GM21447 (cell line): ENCODE data around the gene CCDC33.
"Not testable (repeated sequence)": the region's sequence is repeated elsewhere in the genome, so short reads cannot be mapped to it uniquely, and the experiment has no call there.

ENCODE experiments used
- ATAC-seq: cut with Tn5 transposase; IDR thresholded peaks from one replicate; pipeline ENCODE4 v1.9.1; 2021; ENCODE audit not compliant: unreplicated experiment

CCDC33 gene

DNA sequence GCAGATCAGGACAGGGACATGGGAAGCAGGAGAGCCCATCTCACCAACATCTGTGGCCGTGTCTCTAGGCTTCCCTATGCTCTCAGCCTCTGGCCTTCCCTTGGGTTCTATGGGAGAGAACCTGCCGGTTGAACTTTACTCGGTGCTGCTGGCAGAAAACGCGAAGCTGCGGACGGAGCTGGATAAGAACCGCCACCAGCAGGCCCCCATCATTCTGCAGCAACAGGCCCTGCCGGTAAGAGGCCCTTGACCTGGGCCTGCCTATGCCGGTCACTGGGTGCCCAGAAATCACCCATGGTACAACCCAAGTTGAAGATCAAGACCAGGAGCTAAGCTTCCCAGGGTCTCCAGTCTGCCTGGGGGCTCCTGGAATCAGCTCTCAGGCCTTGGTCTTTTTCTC, 96.5 kb downstream of the CCDC33 start:
- no peak for ATAC-seq

DNA sequence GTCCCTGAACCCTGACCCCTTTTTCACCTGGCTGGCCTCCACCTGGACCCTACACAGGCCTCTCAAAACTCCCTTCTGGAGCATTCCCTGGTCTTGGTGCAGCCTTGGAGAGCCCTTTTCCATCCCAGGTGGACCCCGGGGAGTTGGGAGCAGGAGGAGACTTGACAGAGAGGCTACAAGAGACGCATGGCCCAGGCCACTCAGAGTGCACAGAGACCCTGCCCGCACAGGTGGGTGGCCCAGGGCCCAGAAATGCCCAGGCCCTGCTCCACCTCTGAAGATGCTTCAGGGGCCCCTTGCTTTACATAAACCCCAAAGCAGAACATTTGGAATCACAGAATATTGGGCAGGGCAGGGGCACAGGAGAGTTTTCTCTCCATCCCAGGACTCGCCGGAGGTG, 97.0 kb downstream of the CCDC33 start:
- no peak for ATAC-seq

DNA sequence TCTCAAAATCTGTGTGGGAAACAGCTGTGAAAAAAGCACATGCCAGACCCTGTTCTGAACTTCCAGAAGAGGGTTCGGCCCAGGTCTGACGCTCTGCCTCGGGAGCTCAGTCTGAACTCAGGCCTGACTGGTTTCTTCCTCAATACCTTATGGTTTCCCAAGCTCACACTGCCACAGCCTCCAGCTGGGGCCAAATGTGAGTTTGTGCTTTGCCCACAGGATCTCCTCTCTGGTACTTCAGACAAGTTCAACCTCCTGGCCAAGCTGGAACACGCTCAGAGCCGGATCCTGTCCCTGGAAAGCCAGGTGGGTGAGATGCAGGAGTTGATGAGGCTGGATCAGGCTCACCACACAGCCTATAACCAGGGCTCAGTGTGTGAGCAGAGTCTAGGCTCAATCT, 97.5 kb downstream of the CCDC33 start:
- no peak for ATAC-seq

DNA sequence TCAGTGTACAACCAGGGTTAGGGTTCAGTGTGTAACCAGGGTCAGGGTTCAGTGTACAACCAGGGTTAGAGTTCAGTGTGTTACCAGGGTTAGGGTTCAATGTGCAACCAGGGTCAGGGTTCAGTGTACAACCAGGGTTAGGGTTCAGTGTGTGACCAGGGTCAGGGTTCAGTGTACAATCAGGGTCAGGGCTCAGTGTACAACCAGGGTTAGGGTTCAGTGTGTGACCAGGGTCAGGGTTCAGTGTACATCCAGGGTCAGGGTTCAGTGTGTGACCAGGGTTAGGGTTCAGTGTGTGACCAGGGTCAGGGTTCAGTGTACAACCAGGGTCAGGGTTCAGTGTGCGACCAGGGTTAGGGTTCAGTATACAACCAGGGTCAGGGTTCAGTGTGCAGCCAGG, 98.0 kb downstream of the CCDC33 start:
- no peak for ATAC-seq

DNA sequence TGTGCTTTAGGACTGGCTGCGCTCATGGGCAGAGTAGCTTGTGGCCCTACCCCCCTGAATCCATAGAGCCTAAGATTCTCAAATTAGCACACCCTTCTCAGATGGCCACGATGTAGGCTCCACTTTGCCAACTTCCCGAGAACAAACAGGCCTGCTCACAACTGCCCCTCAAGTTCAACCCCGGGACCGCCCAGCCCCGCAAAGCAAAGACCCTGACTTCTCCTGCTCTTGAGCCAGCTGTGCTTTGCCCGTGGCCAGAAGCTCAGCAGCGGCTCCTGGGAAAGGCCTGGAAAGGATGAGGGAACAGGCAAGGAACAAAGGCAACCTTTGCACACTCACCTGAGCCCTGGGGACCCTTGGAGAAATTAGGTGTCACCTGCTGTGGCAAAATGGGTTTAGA, 99.3 kb downstream of the CCDC33 start:
- ATAC-seq = no peak

DNA sequence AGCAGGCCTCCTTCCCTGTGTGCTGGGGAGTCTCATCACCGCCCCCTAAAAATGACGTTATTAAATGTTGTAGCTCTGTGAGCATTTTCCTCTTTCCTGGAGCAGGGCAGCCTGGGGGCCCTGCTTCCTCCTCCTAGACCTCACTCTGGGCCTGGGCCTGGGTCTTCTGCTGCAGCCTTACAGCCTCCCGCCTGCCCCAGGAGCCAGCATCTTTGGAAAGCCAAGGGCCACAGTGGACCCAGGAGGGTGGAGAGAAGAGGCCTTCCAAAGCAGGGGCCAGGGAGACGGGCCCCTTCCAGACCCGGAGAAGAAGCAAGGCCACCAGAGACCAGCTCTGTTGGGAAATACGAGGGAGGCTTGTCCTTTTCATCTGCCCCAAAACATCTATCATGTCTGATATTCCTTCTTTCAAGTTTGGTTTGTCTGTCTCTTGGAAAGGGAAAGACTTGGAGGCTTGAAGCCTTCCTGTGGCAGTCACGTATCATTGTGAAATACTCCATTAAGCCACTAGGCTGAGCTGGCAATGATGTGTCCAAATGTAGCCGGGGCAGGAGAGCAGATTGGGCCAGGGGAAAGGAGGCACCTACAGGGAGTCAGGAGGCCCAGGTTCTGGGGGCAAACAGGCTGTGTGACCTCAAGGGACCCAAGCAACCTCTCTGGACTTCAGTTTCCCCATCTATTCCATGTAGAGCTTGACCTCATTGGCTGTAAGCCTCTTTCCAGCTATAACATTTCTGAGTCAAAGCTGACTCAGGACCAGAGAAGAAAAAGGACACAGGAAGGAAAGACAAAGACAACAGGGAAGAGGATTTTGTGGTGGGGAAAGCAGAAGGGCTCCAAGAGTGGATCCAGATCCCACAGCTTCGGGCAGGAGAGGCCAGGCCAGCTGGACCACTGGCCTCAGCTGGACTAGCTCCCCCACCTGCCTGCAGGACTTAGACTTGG, 100.2 kb downstream of the CCDC33 start:
- no peak for ATAC-seq

DNA sequence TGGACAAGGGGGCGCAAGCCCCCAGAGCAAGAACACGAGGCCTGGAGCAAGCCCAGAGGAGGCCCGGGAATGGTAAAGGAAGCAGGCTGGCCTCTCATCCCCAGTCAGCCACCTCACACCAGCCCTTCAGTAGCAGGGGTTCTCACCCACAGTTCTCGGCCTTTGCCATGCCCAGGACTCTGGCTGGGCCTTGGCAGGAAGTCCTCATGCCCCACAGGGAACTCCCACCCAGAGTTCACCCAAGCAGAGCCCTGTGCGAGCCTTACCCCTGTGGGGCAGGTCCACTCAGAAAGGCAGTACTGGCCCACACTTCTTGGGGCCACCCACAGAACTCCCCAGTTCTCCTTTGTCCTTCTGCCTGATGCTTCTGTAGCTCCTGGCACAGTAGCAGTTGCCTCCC, 101.0 kb downstream of the CCDC33 start:
- no peak for ATAC-seq

DNA sequence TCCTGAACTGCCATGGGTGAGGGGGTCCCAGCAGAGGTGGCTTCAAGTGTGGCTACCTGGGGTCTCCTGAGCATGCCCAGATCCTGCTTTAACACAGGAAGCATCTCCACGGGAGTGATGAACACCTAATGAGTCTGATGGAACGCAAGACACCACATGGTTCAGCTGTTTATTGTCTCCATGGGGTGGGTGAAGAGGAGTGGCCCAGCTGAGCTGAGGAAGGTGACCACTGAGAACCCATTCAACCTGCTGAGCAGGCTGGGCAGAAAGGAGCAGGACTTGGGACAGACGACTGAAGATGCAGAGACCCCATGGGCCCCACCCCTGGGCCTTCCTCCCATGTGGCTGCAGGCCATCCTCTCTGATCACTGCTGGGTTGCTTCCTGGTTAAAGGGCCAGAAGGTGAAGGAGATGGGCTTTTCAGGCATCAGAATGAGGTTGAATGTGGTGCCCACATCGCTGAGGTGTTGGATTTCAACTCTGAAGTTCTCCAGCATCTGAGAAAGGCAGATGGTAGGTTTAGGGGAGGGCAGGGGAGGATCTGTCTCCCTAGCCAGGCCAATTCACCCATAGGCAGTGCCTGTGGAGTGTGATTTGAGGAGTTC, 101.6 kb downstream of the CCDC33 start:
- ATAC-seq = no peak

DNA sequence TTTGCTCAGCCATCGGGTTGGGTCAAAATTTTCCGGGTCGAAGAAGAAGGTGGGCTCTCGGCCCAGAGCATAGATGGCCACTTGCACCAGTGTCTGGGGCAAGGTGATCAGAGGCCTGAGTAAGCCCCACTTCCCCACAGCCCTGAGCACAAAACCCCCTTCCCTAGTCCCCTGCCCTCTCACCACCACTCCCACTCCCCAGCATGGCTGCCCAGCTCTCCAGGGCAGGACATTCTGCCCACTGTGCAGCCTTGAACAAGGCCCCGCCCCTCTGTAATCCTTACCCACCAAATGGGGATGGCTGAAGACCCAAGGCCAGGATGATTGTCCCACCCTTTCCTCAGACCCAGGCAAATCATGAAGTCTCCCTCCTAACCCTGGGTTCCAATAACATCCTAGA, 102.5 kb downstream of the CCDC33 start:
- no peak for ATAC-seq

DNA sequence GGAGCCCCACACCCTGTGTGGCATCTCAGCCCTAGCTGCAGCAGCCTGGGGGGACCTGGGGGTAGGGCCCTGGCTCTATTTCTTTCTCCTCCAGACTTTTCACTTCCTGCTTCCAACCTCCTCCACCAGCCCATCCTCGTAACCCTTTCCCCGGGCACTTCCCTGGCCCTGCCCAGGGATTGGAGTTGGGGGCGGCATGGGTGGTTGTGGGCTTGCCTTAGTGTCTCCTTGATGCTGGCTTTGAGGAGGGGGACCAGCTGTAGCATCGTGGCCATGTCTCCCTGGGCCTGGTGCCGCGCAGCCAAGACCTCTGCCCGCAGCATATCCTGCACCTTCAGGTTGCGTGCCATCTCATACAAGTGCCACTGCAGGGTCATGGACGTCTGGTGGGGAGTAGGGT, 103.2 kb downstream of the CCDC33 start:
- no peak for ATAC-seq

DNA sequence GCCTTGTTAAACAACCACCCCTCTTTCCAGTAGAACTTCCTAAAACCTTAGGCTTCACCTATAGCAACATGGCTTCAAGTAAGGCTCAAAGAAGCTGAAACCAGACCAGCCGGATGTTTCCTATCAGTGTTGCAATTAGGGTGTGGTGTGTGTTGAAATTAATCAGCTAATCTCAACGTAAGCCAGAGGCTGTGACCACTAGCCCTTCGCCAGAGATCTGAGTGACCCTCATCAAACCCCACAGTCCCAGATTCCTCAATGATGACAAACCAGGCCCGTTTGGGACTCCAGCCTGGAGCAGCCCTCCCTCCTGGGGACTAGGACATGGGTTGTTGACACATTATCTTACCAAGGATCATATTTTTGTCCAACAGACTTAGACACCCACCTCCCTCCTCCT, 104.0 kb downstream of the CCDC33 start:
- ATAC-seq = no peak

DNA sequence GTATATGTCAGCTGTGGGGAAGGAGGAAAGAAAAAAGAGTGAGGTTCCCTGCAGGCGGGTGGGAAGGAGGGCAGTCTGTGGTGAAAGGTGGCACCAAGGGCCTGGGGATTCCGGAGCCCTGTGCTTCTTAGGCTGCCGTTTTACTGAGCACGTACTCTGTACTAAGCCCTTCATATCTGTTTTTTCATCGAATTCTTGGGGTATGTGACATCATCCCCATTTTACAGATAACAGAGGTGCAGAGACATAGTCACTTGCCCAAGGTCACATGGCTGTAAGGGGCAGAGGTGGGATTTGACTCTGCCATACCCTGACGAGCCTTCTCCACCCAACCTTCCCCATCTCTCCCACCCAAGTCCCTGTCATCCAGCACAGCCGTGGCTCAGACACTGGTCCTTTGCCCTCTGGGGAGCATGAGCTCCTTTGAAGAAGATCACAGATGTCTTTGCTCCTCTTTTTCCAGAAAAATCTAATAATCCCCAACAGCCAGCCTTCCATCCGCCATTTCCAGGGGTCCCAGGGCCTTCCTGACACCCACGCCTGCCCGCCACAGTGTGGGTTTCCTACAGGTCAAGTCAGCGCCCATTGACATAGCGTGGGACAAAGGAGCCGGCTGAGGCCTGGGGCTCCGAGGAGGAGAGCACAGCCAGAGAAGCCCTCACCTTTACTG, 107.1 kb downstream of the CCDC33 start:
- ATAC-seq = no peak

DNA sequence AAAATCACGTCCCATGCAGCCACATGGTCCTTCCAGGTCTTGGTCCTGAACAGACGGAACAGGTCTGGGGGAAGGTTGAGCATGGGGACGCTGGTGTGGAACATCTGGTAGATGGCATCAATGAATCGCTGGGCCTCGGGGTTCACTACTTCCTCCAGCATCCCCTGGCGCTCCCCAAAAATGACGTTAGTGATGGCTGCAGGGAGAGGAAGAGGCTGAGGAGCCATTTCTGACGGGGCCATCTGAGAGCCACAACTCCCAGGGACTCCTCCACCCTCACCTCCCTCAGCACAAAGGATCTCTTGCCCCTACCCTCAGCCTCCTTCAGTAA, 107.6 kb downstream of the CCDC33 start:
- ATAC-seq = no peak

DNA sequence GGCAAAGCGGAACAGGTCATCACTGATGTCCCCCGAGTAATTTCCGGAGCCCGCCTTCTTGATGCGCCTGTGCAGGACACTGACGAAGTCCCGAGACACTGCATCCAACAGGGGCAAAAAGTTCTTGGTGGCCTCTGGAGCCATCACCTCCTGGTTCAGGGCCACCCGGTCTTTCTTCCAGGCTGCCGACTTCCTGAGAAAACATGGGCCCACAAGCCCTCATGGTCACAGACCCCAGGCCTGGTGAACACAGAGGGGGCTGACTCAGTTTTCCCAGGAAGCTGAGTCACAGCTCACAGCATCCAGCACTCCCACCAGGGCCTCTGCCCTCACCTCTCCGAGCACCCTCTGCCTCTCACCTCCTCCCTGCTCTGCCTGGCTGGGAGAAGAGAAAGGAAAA, 108.9 kb downstream of the CCDC33 start:
- no peak for ATAC-seq

DNA sequence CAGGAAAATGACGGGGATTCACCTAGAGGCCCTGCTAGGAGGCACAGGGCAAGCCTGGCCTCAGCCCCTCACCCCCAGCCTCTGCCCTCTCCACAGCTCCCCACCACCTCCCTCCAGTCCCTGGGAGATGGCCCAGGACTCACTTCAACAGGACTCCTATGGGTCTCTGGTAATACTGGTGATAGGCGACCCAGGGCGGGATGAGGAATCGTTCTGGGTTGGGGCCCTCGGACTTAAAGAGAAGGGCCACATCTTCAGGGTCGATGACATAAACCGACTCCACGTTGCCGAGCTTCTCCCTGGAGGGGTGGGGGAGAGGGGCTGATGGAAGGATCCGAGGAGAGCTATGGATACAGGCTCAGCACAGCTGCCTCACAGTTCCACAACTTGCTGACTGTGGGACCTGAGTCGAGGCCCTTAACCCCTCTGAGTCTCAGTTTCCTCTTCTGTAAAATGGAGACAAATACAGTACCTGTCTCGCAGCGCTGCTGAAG, 111.7 kb downstream of the CCDC33 start:
- ATAC-seq = no peak

DNA sequence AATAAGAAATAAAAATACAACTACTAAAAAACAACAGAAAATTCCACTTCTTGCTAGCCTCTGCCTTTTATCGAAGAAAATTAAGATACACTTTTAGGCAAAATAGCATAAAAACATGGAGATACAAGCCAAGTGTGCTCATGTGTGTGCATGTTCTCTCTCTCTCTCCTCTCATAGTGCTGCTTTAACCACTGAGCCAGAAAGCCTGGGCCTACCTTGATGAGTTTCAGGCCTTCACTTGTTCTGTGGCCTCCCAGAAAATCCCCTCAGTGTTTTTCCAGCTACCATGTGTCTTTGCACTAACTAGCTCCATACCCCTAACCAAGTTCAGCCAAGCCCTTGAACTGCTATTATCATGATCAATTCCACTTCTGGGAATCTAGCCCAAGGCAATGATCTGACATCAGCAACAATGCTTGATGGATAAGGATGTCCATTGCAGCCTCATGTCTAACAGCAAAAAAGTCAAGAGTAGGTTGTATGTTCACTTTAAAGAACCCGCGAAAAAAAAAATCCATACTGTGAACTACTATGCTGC, 113.2 kb downstream of the CCDC33 start:
- ATAC-seq = no peak

DNA sequence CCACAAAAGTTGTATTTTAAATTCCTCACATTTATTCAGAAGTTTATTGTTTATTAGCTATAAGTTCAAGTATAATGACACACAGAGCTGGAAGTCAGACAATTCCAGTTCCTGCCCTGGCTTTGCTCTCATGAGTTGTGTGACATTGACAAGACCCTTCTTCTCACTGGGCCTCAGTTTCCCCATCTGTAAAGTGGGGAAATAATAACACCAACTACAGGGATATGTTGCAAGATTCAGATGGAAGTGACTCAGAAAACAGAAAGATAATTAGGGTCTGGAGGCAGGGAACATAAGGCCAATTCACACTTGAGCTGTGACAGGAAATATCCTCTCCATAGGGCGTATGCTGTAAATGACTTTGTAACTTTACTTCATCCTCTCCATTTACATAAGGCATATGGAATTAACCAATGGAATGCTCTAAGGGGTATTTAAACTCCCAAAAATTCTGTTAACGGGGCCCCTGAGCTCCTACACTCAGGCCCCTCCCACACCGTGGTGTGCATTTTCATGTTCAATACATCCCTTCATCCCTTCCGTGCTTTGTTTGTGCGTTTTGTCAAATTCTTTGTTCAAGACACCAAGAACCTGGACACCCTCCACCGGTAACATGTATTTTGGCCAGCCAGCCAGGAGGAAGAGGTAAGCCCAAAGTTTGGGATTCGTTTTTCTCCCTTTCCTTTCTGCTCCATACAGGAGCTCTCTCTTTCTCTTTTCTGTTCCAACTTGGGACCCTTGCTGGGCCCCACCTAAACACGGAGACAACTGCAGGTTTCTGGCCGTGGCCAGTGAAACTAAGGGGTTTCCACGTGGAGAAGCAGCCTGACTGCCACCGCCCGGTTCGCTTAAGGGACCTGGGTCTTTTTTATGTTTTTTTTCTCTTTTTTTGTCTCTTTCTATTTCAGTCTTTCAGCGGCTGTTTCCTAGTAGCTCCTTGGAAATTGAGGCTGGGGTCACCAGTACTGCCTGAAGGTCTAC, 114.5 kb downstream of the CCDC33 start:
- ATAC-seq = no peak

DNA sequence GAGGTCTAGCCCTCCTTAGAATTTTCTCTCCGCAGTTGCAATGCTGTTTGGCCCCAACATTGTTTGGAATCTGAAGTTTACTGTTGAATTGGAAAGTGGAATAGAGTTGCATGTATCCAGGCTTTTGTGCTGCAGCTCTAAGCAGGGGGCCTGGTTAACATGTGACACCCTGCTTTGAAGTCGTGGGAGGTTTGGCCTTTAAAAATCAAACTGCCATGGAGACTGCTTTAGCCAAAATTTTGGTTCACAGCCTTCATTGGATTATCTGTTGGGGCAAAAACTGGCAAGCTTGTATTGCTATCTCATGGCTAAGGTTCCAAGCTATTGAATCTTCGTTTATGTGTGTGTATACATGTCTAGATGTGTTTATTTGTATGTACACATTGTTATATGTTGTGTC, 115.5 kb downstream of the CCDC33 start:
- no peak for ATAC-seq

DNA sequence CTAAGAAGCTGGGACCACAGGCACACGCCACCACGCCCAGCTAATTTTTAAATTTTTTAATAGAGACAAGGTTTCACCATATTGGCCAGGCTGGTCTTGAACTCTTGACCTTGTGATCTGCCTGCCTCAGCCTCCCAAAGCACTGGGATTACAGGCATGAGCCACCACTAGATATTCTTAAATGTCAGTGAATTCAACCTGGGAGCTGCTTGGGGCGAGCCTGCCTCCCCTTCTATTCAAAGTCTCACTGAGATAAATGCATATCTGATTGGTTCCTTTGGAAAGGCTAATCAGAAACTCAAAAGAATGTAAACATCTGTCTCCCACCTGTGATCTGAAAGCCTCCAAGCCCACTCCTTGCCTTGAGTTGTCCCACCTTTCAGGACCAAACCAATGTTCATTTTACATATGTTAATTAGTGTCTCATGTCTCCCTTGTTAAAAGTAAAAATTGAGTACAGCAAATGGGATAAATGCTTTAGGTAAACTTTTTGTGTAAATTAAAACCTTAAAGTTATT, 116.3 kb downstream of the CCDC33 start:
- ATAC-seq = no peak

DNA sequence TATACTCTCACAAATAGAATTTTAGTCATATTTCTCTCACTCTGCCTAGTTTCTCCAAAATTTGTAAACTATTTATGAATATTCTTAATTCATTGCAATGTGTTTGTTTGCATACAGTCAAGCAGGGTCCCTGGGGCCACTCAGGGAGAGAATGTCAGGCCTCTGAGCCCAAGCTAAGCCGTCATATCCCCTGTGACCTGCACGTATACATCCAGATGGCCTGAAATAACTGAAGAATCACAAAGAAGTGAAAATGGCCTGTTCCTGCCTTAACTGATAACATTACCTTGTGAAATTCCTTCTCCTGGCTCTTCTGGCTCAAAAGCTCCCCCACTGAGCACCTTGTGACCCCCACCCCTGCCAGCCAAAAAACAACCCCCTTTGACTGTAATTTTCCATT, 117.9 kb downstream of the CCDC33 start:
- not testable (repeated sequence) for ATAC-seq
